Upper lobe of left lung (tissue), 6 donors: ENCODE measurements around the gene ATG4C. TPM values are rescaled to one million over a fixed set of nuclear protein-coding genes. Genes with fewer than 3 reads are reported as not detected.
A peak's percentile ranks its signal among the peaks of the same experiment; 100 is the strongest.
"Not testable (repeated sequence)": the region's sequence is repeated elsewhere in the genome, so short reads cannot be mapped to it uniquely, and the experiment has no call there.

Experiments
- ATAC-seq, 2 donors: fragments of 200-7000 bp; cut with Tn5 transposase; one replicate each; pipeline ENCODE4 v1.9.1; 2022; ENCODE audit warnings: mild to moderate bottlenecking in 2 of 2, moderate library complexity in 2 of 2; ENCODE audit not compliant: low FRiP score in 2 of 2
- DNase-seq, 2 donors: peaks; one replicate each; pipeline ENCODE4 v3.0.0-alpha.2; 2019 to 2020
- H3K27ac ChIP-seq, 4 donors: fragments of 200-600 bp; sonication (generic); one replicate each; pipeline ENCODE4 v1.5.1; 2016 to 2019
- H3K27me3 ChIP-seq, 4 donors: fragments of 200-600 bp; sonication (generic); one replicate each; pipeline ENCODE4 v1.5.1; 2017 to 2019
- H3K36me3 ChIP-seq, 4 donors: fragments of 200-600 bp; sonication (generic); one replicate each; pipeline ENCODE4 v1.5.1; 2016 to 2019
- H3K4me1 ChIP-seq, 4 donors: fragments of 200-600 bp; sonication (generic); one replicate each; pipeline ENCODE4 v1.5.1; 2018 to 2019
- H3K4me3 ChIP-seq, 4 donors: fragments of 200-600 bp; sonication (generic); one replicate each; pipeline ENCODE4 v1.5.1; 2017 to 2019; ENCODE audit warnings: mild to moderate bottlenecking in 2 of 4, moderate library complexity in 1 of 4
- H3K9me3 ChIP-seq, 4 donors: fragments of 200-600 bp; sonication (generic); one replicate each; pipeline ENCODE4 v1.5.1; 2018 to 2019
- EP300 ChIP-seq, 4 donors: sonication (generic); formaldehyde crosslinking; IDR thresholded peaks; one replicate each; pipeline ENCODE4 v1.5.1; 2017; ENCODE audit warnings: antibody characterized with exemption in 4 of 4, control low read depth in 2 of 4
- POLR2A ChIP-seq, 4 donors: fragments of 450-650 bp; IDR thresholded peaks; one replicate each; pipeline ENCODE4 v1.5.1; 2016 to 2017; ENCODE audit warnings: antibody characterized with exemption in 4 of 4, mild to moderate bottlenecking in 2 of 4
- POLR2AphosphoS5 ChIP-seq, 2 donors: sonication (generic); formaldehyde crosslinking; IDR thresholded peaks; one replicate each; pipeline ENCODE4 v1.5.1; 2017; ENCODE audit warnings: antibody characterized with exemption in 2 of 2
- WGBS, 2 donors: methylation state at CpG; one replicate each; pipeline ENCODE4 v1.1.5; 2017 to 2018; 5-methylcytosine and 5-hydroxymethylcytosine counted together
- total RNA-seq, 6 donors: library from RNA; depleted of rRNA in 4 of 6; stranded (reverse); fragments of >200 nt in 4 of 6; gene quantifications; one replicate each; pipeline versions ENCODE4 v1.1.0 to v1.2.1, GENCODE V29; 2016 to 2021
- TF ChIP-seq, protein P1 (sequence below), 6 experiments: fragments of 450-650 bp in 4 of 6; fragments of 200-600 bp in 2 of 6; sonication (generic) in 2 of 6; IDR thresholded peaks; one replicate each; pipeline ENCODE4 v1.5.1; 2016 to 2019; ENCODE audit warnings: antibody characterized with exemption in 6 of 6
- donor health status: DM: no; HTN: no; CAD: no; lungs with moderate emphysema.
- donor health status: DM: no; HTN: yes; CAD: no; lungs with severe emphysema.

Gene ATG4C, protein sequence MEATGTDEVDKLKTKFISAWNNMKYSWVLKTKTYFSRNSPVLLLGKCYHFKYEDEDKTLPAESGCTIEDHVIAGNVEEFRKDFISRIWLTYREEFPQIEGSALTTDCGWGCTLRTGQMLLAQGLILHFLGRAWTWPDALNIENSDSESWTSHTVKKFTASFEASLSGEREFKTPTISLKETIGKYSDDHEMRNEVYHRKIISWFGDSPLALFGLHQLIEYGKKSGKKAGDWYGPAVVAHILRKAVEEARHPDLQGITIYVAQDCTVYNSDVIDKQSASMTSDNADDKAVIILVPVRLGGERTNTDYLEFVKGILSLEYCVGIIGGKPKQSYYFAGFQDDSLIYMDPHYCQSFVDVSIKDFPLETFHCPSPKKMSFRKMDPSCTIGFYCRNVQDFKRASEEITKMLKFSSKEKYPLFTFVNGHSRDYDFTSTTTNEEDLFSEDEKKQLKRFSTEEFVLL
- total RNA-seq: 10 to 100 TPM in 2 of 6 donors, 1 to 10 TPM in 4; 2.1 to 14.8 (median 7.6) TPM

DNA sequence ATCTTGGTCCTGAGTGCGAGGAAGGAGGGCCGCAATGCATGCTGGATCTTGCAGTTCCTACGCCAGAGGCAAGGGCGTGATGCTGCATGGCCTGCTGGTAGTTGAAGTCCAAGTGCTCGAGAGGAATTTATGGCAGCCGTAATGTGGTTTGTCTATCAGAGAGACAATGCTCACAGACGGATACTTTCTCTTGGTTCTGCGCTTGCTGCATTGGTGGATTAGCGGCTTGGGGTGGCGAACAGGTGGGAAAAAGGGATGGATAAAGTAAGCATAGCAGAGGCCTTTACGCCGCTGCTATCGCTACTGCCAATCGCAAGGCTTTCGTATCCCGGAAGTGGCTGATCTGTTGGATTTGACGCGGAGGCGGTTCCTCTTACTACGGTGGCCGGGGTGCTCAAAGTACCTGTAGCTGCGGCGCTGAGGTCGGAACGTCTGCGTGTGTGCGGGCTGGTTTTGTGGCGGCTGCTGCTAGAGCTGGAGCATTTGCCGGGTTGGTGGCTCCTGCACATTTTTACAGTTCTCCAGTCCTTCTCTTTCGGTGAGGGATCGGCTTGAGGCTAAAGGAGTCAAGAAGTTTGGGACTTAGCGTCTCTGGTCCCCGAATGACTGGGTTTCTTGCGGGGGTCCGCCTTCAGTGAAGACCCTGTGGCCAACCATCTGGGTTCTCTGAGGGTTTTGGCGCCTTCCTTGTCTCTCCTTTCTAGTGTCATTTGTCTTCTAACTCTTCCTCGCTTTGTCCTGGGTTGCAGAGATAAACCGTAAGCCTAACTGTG is at the start of gene ATG4C:
Gene ATG4C (plus strand): TSS at position 397 of the 773 bp plus-strand sequence. CDS start 19,655 bp downstream, outside the sequence.
- peak within 1 kb of the TSS; percentile 36 to 87 (median 84) for H3K4me3 ChIP-seq
- H3K4me1 ChIP-seq: peaks cover 8 to 16% (median 13%) of the 10 kb centered on the region in 4 donors
- peak within 1 kb of the TSS; percentile 87 to 95 (median 92) for H3K27ac ChIP-seq
- 0% methylated on average over 23 to 37 of the region's 38 CpGs for WGBS, 2 donors
- TF ChIP-seq POLR2AphosphoS5 (IDR thresholded peaks at IDR 0.05) (peak; percentile 87 to 94), POLR2A (IDR thresholded peaks at IDR 0.05) (peak in 1 of 4 donors; percentile 75), EP300 (IDR thresholded peaks at IDR 0.05) (peak in 1 of 4 donors; percentile 29)
- TF ChIP-seq, protein P1, sequence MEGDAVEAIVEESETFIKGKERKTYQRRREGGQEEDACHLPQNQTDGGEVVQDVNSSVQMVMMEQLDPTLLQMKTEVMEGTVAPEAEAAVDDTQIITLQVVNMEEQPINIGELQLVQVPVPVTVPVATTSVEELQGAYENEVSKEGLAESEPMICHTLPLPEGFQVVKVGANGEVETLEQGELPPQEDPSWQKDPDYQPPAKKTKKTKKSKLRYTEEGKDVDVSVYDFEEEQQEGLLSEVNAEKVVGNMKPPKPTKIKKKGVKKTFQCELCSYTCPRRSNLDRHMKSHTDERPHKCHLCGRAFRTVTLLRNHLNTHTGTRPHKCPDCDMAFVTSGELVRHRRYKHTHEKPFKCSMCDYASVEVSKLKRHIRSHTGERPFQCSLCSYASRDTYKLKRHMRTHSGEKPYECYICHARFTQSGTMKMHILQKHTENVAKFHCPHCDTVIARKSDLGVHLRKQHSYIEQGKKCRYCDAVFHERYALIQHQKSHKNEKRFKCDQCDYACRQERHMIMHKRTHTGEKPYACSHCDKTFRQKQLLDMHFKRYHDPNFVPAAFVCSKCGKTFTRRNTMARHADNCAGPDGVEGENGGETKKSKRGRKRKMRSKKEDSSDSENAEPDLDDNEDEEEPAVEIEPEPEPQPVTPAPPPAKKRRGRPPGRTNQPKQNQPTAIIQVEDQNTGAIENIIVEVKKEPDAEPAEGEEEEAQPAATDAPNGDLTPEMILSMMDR (IDR thresholded peaks at IDR 0.05): peak in 2 of 6 experiments; percentile 21 to 34
- H3K36me3 ChIP-seq: no peaks in the 10 kb centered on the region
- ATAC-seq: peak; percentile 99 to 100
- no peaks in the 10 kb centered on the region for H3K9me3 ChIP-seq
- no peaks in the 10 kb centered on the region for H3K27me3 ChIP-seq
- peak; percentile 88 to 98 for DNase-seq

DNA sequence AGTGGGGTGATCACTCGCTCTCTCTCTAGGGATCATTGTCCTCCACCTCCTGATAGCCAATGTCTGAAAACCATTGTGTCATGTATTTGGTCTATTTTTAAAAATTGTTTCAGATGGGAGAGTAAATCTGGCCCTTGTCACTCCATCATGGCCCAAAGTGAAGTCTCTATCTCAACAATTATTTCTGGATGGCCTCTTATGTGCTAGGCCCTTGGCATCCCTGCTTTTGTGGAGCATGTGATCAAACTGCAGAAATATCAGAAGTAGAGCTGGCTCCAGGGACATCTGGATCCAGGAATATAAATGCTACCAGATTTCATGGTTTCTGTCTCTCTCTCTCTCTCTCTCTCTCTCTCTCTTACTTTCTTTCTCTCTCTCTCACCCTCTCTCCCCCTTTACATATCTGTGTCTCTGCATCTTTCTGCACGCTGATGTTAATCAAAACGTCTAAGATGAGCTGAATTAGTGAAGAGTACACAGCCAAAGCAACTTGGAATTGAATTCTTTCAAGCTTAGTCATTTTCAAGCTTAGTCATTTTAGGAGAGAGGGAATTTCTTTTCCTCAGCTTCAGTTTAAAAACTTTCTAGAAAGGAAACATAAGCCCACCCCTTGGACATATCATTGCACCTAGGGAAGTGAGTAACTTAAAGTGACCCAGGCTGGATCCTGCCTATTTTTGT is 48.3 kb upstream of the ATG4C start:
- no peaks in the 10 kb centered on the region for H3K36me3 ChIP-seq
- no peaks in the 10 kb centered on the region for H3K4me1 ChIP-seq
- H3K27ac ChIP-seq: no peak overlapping the region
- ATAC-seq: peak in 1 of 2 donors; percentile 34
- TF ChIP-seq EP300 (IDR thresholded peaks at IDR 0.05) (no peak), POLR2A (IDR thresholded peaks at IDR 0.05) (no peak), POLR2AphosphoS5 (IDR thresholded peaks at IDR 0.05) (no peak)
- TF ChIP-seq, protein P1 (IDR thresholded peaks at IDR 0.05): no peak
- H3K9me3 ChIP-seq: no peaks in the 10 kb centered on the region
- H3K27me3 ChIP-seq: no peaks in the 10 kb centered on the region
- DNase-seq: no peak
- H3K4me3 ChIP-seq: no peak overlapping the region
- WGBS, 2 donors: 74 to 88% methylated on average over 3 of the region's 3 CpGs

DNA sequence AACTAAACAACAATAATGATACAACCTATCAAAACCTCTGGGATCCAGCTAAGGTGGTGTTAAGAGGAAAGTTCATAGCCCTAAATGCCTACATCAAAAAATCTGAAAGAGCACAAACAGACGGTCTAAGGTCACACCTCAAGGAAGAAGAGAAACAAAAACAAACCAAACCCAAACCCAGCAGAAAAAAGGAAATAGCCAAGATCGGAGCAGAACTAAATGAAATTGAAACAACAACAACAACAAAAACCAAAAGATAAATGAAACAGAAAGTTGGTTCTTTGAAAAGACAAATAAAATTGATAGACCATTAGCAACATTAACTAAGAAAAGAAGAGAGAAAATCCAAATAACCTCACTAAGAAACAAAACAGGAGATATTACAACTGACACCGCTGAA is 43.2 kb upstream of the ATG4C start:
- H3K36me3 ChIP-seq, H3K4me3 ChIP-seq, ATAC-seq, H3K27ac ChIP-seq, H3K4me1 ChIP-seq, H3K9me3 ChIP-seq, DNase-seq, H3K27me3 ChIP-seq: not testable (repeated sequence)
- 65 to 69% methylated on average over 3 of the region's 3 CpGs for WGBS, 2 donors

DNA sequence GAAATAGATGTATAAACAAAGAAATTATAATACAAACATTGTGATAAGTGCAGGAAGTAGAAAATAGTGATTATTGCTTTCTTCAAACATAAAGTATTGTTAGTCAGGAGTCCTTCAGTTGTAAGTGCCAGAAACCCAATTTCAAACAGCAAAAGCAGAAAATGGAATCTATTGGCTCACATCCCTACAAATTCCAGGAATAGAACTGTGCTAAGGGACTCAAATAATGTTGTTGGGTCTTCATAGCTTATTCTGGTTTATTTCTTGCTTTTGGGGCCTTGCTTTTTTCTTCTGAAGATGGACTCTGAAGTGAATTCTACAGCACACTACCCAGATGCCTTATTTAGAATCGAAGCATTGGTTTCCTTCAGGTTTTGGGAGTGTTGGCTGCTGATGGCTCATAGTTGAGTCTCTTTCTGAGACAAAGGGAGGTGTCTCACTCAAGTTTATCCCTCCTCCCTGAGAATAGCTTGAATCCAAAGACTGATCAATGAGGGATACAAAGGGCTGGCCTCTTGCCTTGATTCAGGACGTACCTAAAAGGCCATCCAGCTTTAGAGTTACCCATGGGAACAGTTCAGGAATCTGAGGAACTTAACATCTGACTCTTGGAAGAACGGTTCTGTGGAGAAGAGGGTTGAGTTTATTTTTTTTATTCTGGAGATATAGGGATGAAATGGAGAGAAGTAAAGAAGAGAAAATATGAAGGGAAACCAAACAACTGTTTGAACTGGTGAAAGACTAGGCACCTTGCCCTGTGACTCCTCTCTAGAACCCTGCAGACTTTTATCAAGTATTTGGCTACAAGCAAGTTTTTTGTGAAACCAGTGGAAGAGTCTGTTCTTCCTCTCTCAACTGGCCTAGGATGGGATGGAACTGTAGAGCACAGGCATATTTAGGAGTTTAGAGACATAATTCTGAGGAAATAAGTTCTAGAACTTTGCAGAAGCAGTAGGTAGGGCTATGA is 39.0 kb upstream of the ATG4C start:
- Histone ChIP-seq H3K4me3 (no peak overlapping the region), H3K4me1 (no peaks in the 10 kb centered on the region), H3K36me3 (no peaks in the 10 kb centered on the region), H3K27me3 (no peaks in the 10 kb centered on the region), H3K9me3 (no peaks in the 10 kb centered on the region), H3K27ac (no peak overlapping the region)
- WGBS, 2 donors: 66 to 80% methylated on average over 3 of the region's 3 CpGs
- TF ChIP-seq EP300 (IDR thresholded peaks at IDR 0.05) (no peak), POLR2AphosphoS5 (IDR thresholded peaks at IDR 0.05) (no peak), POLR2A (IDR thresholded peaks at IDR 0.05) (no peak)
- TF ChIP-seq, protein P1 (IDR thresholded peaks at IDR 0.05): no peak
- DNase-seq (no peak), ATAC-seq (no peak)
